ENCODE data around the gene FZD8.

The FZD8 gene

DNA sequence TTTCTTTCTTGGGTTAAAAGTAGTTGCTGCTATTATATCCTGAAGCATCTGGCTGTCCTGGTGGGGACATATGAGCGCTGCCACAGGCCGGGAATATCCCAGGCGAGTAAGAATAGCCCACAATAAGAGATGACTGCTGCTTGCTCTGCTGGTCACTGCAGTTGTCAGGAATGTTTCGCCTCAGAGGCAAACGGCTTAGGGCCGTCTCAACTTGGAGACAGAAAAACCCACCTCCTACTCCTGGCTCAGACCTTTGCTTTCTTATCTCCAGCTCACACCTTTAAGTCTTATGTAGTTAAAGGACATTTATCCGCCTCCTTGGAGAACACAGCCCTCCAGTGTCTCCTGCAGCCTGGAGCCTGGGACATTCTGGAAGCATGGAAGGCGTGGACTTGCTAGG lies 36.9 kb downstream of the FZD8 start, which contains the start of gene GJD4:
TSS of gene GJD4 (plus strand) at position 151 of the 400 bp plus-strand sequence. CDS start at position 378, 227 bp downstream.
- DNase-seq (ENCODE audit: low read depth), result no peak

DNA sequence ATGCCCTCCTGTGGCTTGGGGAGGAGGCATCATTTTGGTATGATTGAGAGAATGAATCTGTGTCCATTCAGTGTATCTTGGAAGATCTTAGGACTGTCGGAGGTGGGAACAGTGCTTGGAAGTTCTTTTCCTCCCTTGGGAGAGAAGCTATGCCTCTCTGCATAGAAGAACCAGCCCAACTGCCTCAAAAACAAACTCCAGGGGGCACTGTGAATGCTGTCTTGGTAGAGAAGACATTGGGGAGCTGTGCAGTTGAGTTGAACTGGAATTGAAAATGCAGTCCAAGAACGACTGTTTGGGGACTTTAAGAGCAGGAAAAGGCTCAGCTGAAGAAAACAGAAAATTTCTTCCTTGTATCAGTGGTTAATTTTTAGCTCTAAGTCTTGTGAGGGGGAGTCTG lies 41.9 kb downstream of the FZD8 start:
- DNase-seq (ENCODE audit: low read depth), result no peak

DNA sequence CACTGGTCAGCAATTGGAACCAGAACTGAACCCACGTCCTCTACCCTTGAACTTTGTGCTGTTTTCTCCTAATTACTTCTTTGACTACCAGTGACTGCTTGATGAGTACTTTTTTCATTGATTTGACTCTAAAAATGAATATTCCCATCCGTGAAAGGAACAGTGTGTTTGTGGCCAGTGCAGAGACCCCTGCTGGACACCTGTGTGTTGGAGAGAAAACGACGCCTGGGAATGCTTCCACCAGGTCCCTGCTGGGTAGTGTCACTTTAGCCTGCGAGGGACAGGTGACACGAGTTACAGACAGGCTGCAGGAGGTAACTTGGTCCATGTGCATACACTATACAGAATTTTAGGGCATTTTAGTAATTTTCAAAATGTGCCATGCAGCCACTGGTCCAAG lies 43.7 kb downstream of the FZD8 start:
- DNase-seq (ENCODE audit: low read depth), result no peak

GRCh38 chr10:35595106-35595505 lies 47.0 kb downstream of the FZD8 start:
- no peak for DNase-seq (ENCODE audit: low read depth)

GRCh38 chr10:35594115-35595079 lies 47.7 kb downstream of the FZD8 start:
- DNase-seq (ENCODE audit: low read depth), result no peak

- DNase-seq (ENCODE audit: low read depth), result no peak
These were observed 49.7 kb downstream of the FZD8 start for GRCh38 chr10:35592441-35592840.

DNA sequence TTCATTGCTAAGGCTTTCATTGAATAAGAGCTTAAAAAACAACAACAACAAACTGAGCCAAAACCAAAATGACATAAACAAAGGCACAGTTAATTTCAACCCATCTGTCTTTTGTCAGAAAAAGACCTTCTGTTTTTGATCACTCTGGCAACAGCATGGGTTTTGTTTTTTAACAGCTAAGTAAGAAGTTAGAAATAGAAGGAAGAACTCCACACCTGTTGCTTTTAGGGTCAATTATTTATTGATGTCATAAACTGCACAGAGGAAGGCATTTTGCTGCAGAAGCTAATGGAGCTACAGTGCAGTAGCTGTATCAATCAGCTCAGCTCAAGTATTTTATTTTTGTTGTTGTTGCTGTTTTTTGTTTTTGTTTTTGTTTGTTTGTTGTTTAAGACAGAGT lies 53.3 kb downstream of the FZD8 start:
- no peak for DNase-seq (ENCODE audit: low read depth)

All from HS-27A (cell line).